HG02852 (cell line): ENCODE measurements around the gene TUBGCP5.
"Not testable (repeated sequence)": the region's sequence is repeated elsewhere in the genome, so short reads cannot be mapped to it uniquely, and the experiment has no call there.

Experiments used
- ATAC-seq: cut with Tn5 transposase; IDR thresholded peaks from one replicate; pipeline ENCODE4 v1.9.1; 2021; ENCODE audit warnings: mild to moderate bottlenecking, moderate library complexity; ENCODE audit not compliant: unreplicated experiment

TUBGCP5 gene

GRCh38 chr15:23043535-23043934, 4.2 kb upstream of the TUBGCP5 start:
- not testable (repeated sequence) for ATAC-seq

GRCh38 chr15:23041736-23042135, 2.4 kb upstream of the TUBGCP5 start:
- not testable (repeated sequence) for ATAC-seq

DNA sequence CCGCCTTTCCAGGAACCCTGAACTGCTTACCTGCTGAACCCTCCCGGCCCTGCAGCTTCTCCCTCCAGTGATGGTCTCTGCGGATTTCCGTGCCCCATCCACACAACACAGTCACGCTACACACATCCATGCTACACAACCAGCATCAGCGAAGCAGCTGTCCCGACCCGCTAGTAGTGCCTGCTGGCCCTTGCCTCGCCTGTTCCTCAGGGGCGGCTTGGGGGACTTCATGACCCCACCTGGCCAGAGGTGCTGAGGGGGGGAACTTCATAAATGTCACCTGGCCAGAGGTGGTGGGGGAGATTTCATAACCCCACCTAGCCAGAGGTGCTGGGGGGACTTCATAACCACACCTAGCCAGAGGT, 530 bp upstream of the TUBGCP5 start:
- ATAC-seq, result peak; percentile 21

- ATAC-seq, result peak; percentile 4
Measured at GRCh38 chr15:23038726-23039142, 635 bp downstream of the TUBGCP5 start.

GRCh38 chr15:23035964-23036566, 3.3 kb downstream of the TUBGCP5 start:
- ATAC-seq, result peak; percentile 23

DNA sequence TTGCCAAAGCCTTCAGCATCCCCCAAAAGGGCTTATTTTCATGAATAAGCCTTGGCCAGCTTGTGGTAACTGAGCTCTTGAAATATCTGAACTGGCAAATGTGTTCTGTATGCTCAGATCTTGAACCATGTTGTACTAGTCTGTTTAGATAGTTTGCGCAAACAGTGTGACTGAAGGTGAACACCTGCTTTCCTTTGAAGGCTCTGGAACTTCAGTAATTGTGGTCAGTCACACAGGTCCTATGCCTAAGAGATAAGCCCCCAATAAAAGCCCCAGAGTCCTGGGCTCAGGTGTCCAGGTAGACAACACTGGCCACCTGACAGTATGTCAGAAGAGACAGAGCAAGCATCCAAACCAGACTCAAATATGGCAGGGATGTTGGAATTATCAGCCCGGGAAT, 5.4 kb downstream of the TUBGCP5 start:
- no peak for ATAC-seq

- ATAC-seq, result no peak
Measured at GRCh38 chr15:23026218-23026617, 13.2 kb downstream of the TUBGCP5 start.

DNA sequence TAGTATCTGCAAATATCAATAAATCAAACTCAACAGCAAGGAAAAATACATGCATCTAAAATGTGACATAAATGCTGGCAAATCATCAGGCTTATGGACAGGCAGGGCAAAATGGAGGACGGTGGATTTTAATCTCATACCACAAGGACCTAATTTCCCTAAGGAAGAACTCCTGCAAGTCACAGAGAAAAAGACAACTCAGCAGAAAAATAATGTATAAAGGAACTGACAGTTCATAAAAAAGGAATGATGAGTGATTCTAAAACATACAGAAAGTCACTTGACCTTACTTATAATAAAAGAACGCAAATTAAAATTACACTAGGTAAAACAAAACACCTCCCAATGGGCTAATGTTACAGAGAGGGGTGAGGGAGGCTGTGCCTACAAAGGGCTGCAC, 17.2 kb downstream of the TUBGCP5 start:
- ATAC-seq, result no peak

DNA sequence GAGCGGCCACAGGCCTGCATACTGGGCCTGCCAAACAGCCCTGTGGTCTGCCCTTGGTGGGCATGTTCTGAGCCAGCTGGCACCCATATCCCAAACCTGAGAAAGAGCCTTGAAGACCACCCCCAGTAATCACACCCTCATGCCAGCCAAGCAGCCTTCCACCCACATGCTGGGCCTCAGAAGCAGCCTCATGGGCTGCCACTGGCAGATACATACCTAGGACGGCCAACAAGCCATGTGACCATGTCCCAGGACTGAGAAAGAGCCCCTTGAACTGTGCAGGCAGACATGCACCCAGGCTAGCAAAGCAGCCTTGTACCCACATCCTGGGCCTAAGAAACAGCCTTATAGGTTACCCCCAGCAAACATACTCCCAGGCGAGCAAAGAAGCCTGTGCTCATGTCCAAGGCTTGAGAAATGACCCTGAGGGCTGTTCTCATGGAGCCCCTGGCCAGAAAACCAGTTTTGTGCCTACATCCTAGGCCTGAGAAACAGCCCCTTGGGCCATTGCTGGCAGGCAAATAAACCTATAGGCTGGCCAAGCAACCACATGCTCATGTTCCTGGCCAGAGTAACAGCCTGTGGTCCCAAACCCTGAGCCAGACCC, 24.9 kb downstream of the TUBGCP5 start:
- no peak for ATAC-seq

GRCh38 chr15:23013681-23014080, 25.7 kb downstream of the TUBGCP5 start:
- no peak for ATAC-seq

- ATAC-seq, result not testable (repeated sequence)
Measured at GRCh38 chr15:23012616-23013015, 26.8 kb downstream of the TUBGCP5 start.

- ATAC-seq, result no peak
Measured at GRCh38 chr15:23003736-23004135, 35.6 kb downstream of the TUBGCP5 start.

GRCh38 chr15:23002920-23003319, 36.4 kb downstream of the TUBGCP5 start:
- no peak for ATAC-seq

DNA sequence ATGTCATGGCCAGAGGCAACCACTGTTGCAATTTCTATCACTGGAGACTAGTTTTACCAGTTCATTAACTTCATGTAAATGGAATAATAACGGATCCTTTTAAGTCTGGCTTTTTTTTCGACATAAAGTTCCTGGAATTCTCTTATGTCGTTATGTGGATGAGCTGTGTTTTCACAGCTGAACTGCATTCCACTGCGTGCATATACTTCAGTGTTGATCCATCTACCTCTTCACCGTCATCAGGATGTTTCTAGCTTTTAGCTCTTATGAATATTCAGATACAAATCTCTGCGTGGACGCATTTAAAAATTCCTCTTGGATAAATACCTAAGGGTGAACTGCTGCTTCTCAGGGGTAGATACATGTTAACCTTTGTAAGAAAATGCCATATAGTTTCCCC, 43.6 kb downstream of the TUBGCP5 start:
- no peak for ATAC-seq

DNA sequence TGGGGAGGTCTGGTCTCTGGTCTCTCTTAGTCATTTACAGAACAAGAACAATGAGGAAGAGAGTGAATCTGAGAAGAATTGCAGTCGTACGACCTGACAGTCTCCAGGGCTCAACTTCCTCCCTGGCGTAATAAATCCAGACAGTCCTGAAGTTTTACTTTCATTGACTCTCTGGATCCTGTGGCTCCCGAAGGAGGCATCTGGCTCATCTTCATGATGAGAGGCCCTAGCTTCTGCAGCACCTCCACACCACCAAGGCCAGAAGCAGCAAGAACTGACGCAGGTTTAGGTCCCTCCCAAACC, 47.4 kb downstream of the TUBGCP5 start:
- no peak for ATAC-seq

DNA sequence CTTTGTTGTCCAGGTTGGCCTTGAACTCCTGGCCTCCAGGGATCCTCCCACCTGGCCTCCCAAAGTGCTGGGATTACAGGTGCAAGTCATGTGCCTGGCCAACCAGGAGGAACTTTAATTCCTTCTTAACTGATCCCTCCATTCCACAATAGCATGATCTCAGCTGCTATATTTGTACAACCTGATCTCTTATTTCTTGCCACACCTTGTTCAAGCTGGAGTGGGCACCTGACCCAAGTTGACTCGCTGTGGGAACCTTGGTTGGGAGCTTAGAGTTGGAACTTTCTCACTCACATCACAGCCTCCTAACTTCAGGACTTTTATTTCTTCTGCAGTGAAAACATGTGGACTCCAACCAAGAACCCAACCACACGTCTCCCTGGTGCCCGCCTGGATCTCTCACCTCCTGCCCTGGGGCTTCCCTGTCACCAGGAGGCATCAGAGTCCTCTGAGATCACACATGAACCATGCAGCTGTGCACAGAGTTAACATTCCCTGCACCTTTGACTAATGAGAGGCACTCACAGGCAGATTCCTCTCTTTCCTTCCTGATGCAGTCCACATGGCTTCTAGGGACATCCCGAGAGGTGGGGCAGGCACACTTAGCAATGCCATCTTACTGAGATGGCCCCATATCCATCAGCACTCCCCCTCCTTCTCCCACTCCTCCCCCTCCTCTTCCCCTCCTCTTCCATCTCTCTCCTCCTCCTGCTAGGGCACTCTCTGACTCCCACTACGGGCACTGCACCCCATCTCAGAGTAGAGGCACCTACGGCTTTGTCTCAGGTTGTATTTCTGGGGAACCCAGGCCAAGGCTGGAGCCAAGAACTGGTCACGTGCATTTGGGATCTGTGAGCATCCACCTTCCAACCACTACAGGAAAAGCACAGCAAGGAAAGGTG, 49.5 kb downstream of the TUBGCP5 start:
- no peak for ATAC-seq

DNA sequence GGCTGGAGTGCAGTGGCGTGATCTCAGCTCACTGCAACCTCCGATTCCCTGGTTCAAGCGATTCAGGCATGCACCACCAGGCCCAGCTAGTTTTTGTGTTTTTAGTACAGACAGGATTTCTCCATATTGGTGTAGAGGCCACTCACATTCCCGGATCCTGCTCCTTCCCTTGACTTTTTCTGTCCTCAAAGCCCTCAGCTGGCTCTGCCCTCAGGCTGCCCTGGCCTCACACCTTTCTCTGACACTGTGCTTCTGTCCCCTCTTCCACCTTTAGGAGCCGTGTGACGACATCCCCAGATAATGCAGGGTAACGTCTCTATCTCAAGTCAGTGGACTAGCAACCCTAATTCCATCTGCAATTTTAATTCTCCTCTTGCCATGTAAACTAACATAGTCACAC, 50.6 kb downstream of the TUBGCP5 start:
- no peak for ATAC-seq

GRCh38 chr15:22981931-22982330, 57.4 kb downstream of the TUBGCP5 start:
- not testable (repeated sequence) for ATAC-seq

- no peak for ATAC-seq
Measured at GRCh38 chr15:22981051-22981840, 58.1 kb downstream of the TUBGCP5 start.

GRCh38 chr15:22980189-22981050, 58.9 kb downstream of the TUBGCP5 start, which contains the start of gene CYFIP1:
CYFIP1 (minus strand) TSS chr15:22980368; CDS start chr15:22947285, 33,083 bp downstream.
- peak; percentile 73 for ATAC-seq
